Hepatocyte (in vitro differentiated cells): ENCODE data around the gene INO80D. TPM values are rescaled to one million over a fixed set of nuclear protein-coding genes. Genes with fewer than 3 reads are reported as not detected.
A peak's percentile ranks its signal among the peaks of the same experiment; 100 is the strongest.
"Not testable (repeated sequence)": the region's sequence is repeated elsewhere in the genome, so short reads cannot be mapped to it uniquely, and the experiment has no call there.

ENCODE experiments used
- DNase-seq: peaks from one replicate; pipeline ENCODE4 v3.0.0-alpha.2; 2016; ENCODE audit warnings: low spot score
- H2AFZ ChIP-seq: fragments of 200-600 bp; sonication (generic); 2 replicates; pipeline ENCODE4 v1.6.0; 2016; ENCODE audit warnings: antibody characterized with exemption, mild to moderate bottlenecking
- H3K27ac ChIP-seq: fragments of 200-600 bp; sonication (generic); 2 replicates; pipeline ENCODE4 v1.5.1; 2016; ENCODE audit warnings: mild to moderate bottlenecking
- H3K27me3 ChIP-seq: fragments of 200-600 bp; sonication (generic); 2 replicates; pipeline ENCODE4 v1.6.1; 2016
- H3K36me3 ChIP-seq: fragments of 200-600 bp; sonication (generic); replicated peaks from 2 replicates; pipeline ENCODE4 v1.5.1; 2016; ENCODE audit warnings: low read depth; ENCODE audit not compliant: insufficient read depth
- H3K4me1 ChIP-seq: fragments of 200-600 bp; sonication (generic); 2 replicates; pipeline ENCODE4 v1.5.1; 2016; ENCODE audit warnings: mild to moderate bottlenecking, moderate library complexity; ENCODE audit not compliant: insufficient read depth
- H3K4me2 ChIP-seq: fragments of 200-600 bp; sonication (generic); 2 replicates; pipeline ENCODE4 v1.6.0; 2016
- H3K4me3 ChIP-seq: fragments of 200-600 bp; sonication (generic); 2 replicates; pipeline ENCODE4 v1.5.1; 2016; ENCODE audit warnings: mild to moderate bottlenecking
- H3K79me2 ChIP-seq: fragments of 200-600 bp; sonication (generic); 2 replicates; pipeline ENCODE4 v1.6.0; 2017; ENCODE audit warnings: mild to moderate bottlenecking
- H3K9me2 ChIP-seq: fragments of 200-600 bp; sonication (generic); replicated peaks from 2 replicates; pipeline ENCODE4 v1.6.0; 2017; ENCODE audit warnings: mild to moderate bottlenecking; ENCODE audit not compliant: insufficient read depth
- H3K9me3 ChIP-seq: fragments of 200-600 bp; sonication (generic); 2 replicates; pipeline ENCODE4 v1.5.1; 2016; ENCODE audit warnings: low read depth, mild to moderate bottlenecking
- H4K20me1 ChIP-seq: fragments of 200-600 bp; sonication (generic); 2 replicates; pipeline ENCODE4 v1.6.0; 2016; ENCODE audit warnings: mild to moderate bottlenecking; ENCODE audit not compliant: insufficient read depth, poor library complexity, severe bottlenecking
- CTCF ChIP-seq: fragments of 200-600 bp; sonication (generic); IDR thresholded peaks from 2 replicates; pipeline ENCODE4 v1.5.1; 2016; ENCODE audit warnings: antibody characterized with exemption, mild to moderate bottlenecking; ENCODE audit not compliant: poor library complexity
- EZH2 ChIP-seq: fragments of 200-600 bp; sonication (generic); IDR thresholded peaks from 2 replicates; pipeline ENCODE4 v1.6.1; 2016; ENCODE audit warnings: antibody characterized with exemption, mild to moderate bottlenecking, borderline replicate concordance
- EZH2phosphoT487 ChIP-seq: fragments of 200-600 bp; sonication (generic); IDR thresholded peaks from one replicate; pipeline ENCODE4 v1.6.1; 2018; ENCODE audit warnings: antibody characterized with exemption, mild to moderate bottlenecking, low read depth, moderate library complexity; ENCODE audit not compliant: unreplicated experiment, severe bottlenecking
- WGBS: methylation state at CpG from one replicate; pipeline ENCODE4 v1.1.6; 2016; ENCODE audit warnings: low lambda C conversion rate; ENCODE audit errors: missing lambda C conversion rate; 5-methylcytosine and 5-hydroxymethylcytosine counted together
- polyA plus RNA-seq: library from polyadenylated mRNA; unstranded; fragments of >200 nt; fragmentation: Nextera tagmentation; extraction: Ambion mirVana; gene quantifications from 2 replicates; pipeline ENCODE4 v1.2.1, GENCODE V29; 2016
- total RNA-seq: library from RNA; depleted of rRNA; stranded (reverse); fragments of >200 nt; gene quantifications from 2 replicates; pipeline ENCODE4 v1.2.3, GENCODE V29; 2014

The INO80D gene
- total RNA-seq (11.6 and 15.0 TPM in 2 replicates), polyA plus RNA-seq (4.7 and 6.6 TPM in 2 replicates)

GRCh38 chr2:206085742-206086445 lies at the start of gene INO80D:
INO80D (minus strand) TSS chr2:206086174; CDS start chr2:206063016, 23,158 bp downstream.
- H3K79me2 ChIP-seq = peaks cover 84% of the 10 kb centered on the region
- H3K4me1 ChIP-seq = peaks cover 6% of the 10 kb centered on the region
- no peaks in the 10 kb centered on the region for H3K9me2 ChIP-seq
- H4K20me1 ChIP-seq = no peaks in the 10 kb centered on the region
- peak within 1 kb of the TSS; percentile 98 for H3K27ac ChIP-seq
- peak within 1 kb of the TSS; percentile 76 for H2AFZ ChIP-seq
- no peaks in the 10 kb centered on the region for H3K36me3 ChIP-seq
- H3K27me3 ChIP-seq = no peaks in the 10 kb centered on the region
- 2% methylated on average over 37 of the region's 39 CpGs for whole genome bisulfite sequencing
- peak within 1 kb of the TSS; percentile 83 for H3K4me2 ChIP-seq
- H3K9me3 ChIP-seq = no peaks in the 10 kb centered on the region
- H3K4me3 ChIP-seq = peak within 1 kb of the TSS; percentile 53
- DNase-seq = peak; percentile 89
- TF ChIP-seq EZH2phosphoT487 (no peak), EZH2 (no peak), CTCF (peak; percentile 40)

GRCh38 chr2:206127656-206128055 lies 41.7 kb upstream of the INO80D start:
- Histone ChIP-seq H3K4me1 (no peaks in the 10 kb centered on the region), H3K9me3 (no peaks in the 10 kb centered on the region), H3K36me3 (no peaks in the 10 kb centered on the region), H2AFZ (no peak overlapping the region), H4K20me1 (no peaks in the 10 kb centered on the region), H3K4me3 (no peak overlapping the region), H3K9me2 (no peaks in the 10 kb centered on the region), H3K79me2 (no peaks in the 10 kb centered on the region), H3K27ac (no peak overlapping the region), H3K4me2 (no peak overlapping the region), H3K27me3 (no peaks in the 10 kb centered on the region)
- TF ChIP-seq CTCF (no peak), EZH2 (no peak), EZH2phosphoT487 (no peak)
- no peak for DNase-seq

GRCh38 chr2:206125901-206126300 lies 39.9 kb upstream of the INO80D start:
- no peak for DNase-seq
- H3K27me3 ChIP-seq = no peaks in the 10 kb centered on the region
- no peaks in the 10 kb centered on the region for H3K9me2 ChIP-seq
- no peaks in the 10 kb centered on the region for H4K20me1 ChIP-seq
- peaks cover 6% of the 10 kb centered on the region for H3K36me3 ChIP-seq
- no peaks in the 10 kb centered on the region for H3K4me1 ChIP-seq
- H3K27ac ChIP-seq = no peak overlapping the region
- no peak overlapping the region for H3K4me3 ChIP-seq
- H3K79me2 ChIP-seq = no peaks in the 10 kb centered on the region
- H2AFZ ChIP-seq = no peak overlapping the region
- H3K9me3 ChIP-seq = no peaks in the 10 kb centered on the region
- no peak overlapping the region for H3K4me2 ChIP-seq
- TF ChIP-seq EZH2phosphoT487 (no peak), EZH2 (no peak), CTCF (no peak)

GRCh38 chr2:206122569-206122968 lies 36.6 kb upstream of the INO80D start:
- not testable (repeated sequence) for H3K4me1 ChIP-seq, H2AFZ ChIP-seq, H3K79me2 ChIP-seq, H3K9me3 ChIP-seq, H3K4me2 ChIP-seq, H3K27ac ChIP-seq, H4K20me1 ChIP-seq, DNase-seq, H3K9me2 ChIP-seq, H3K36me3 ChIP-seq, H3K27me3 ChIP-seq, H3K4me3 ChIP-seq
- WGBS = 96% methylated on average over 3 of the region's 3 CpGs
